HG03342 (cell line): Measurements from ENCODE around the gene DLGAP1.
"Not testable (repeated sequence)": the region's sequence is repeated elsewhere in the genome, so short reads cannot be mapped to it uniquely, and the experiment has no call there.

Source experiments
- ATAC-seq: cut with Tn5 transposase; IDR thresholded peaks from one replicate; pipeline ENCODE4 v1.9.1; 2021; ENCODE audit warnings: mild to moderate bottlenecking, moderate library complexity; ENCODE audit not compliant: unreplicated experiment

Gene DLGAP1

GRCh38 chr18:3619746-3620145 lies 835.4 kb downstream of the DLGAP1 start:
- no peak for ATAC-seq

- ATAC-seq: no peak
Measured at GRCh38 chr18:3619222-3619621, 835.9 kb downstream of the DLGAP1 start.

GRCh38 chr18:3616744-3617143 lies 838.4 kb downstream of the DLGAP1 start:
- ATAC-seq: no peak

- ATAC-seq: no peak
Measured at GRCh38 chr18:3616142-3616541, 839.0 kb downstream of the DLGAP1 start.

- no peak for ATAC-seq
Measured at GRCh38 chr18:3615374-3615985, 839.6 kb downstream of the DLGAP1 start.

- ATAC-seq: no peak
Measured at GRCh38 chr18:3612315-3612714, 842.8 kb downstream of the DLGAP1 start.

- ATAC-seq: no peak
Measured at GRCh38 chr18:3611313-3612090, 843.6 kb downstream of the DLGAP1 start.

GRCh38 chr18:3610813-3611212 lies 844.3 kb downstream of the DLGAP1 start:
- no peak for ATAC-seq

- no peak for ATAC-seq
Measured at GRCh38 chr18:3610188-3610708, 844.9 kb downstream of the DLGAP1 start.

- no peak for ATAC-seq
Measured at GRCh38 chr18:3608488-3608887, 846.6 kb downstream of the DLGAP1 start.

- ATAC-seq: not testable (repeated sequence)
Measured at GRCh38 chr18:3608099-3608453, 847.0 kb downstream of the DLGAP1 start.

- no peak for ATAC-seq
Measured at GRCh38 chr18:3607309-3608098, 847.6 kb downstream of the DLGAP1 start.

- not testable (repeated sequence) for ATAC-seq
Measured at GRCh38 chr18:3606863-3607262, 848.2 kb downstream of the DLGAP1 start.

- ATAC-seq: no peak
Measured at GRCh38 chr18:3605954-3606443, 849.1 kb downstream of the DLGAP1 start.

- no peak for ATAC-seq
Measured at GRCh38 chr18:3605486-3605952, 849.6 kb downstream of the DLGAP1 start.

- peak; percentile 87 for ATAC-seq
Measured at GRCh38 chr18:3604498-3605408, 850.4 kb downstream of the DLGAP1 start.

GRCh38 chr18:3604235-3604497 lies 850.9 kb downstream of the DLGAP1 start:
- ATAC-seq: no peak

- ATAC-seq: no peak
Measured at GRCh38 chr18:3603421-3604234, 851.5 kb downstream of the DLGAP1 start.

GRCh38 chr18:3601106-3601755 lies 853.9 kb downstream of the DLGAP1 start:
- ATAC-seq: not testable (repeated sequence)
